ENCODE results near the gene LRRC27.

Gene LRRC27

GRCh38 chr10:132393695-132394181 is 61.7 kb downstream of the LRRC27 start:
- DNase-seq (ENCODE audit: low read depth) = no peak
- TF ChIP-seq, protein P1, sequence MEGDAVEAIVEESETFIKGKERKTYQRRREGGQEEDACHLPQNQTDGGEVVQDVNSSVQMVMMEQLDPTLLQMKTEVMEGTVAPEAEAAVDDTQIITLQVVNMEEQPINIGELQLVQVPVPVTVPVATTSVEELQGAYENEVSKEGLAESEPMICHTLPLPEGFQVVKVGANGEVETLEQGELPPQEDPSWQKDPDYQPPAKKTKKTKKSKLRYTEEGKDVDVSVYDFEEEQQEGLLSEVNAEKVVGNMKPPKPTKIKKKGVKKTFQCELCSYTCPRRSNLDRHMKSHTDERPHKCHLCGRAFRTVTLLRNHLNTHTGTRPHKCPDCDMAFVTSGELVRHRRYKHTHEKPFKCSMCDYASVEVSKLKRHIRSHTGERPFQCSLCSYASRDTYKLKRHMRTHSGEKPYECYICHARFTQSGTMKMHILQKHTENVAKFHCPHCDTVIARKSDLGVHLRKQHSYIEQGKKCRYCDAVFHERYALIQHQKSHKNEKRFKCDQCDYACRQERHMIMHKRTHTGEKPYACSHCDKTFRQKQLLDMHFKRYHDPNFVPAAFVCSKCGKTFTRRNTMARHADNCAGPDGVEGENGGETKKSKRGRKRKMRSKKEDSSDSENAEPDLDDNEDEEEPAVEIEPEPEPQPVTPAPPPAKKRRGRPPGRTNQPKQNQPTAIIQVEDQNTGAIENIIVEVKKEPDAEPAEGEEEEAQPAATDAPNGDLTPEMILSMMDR (conservative IDR thresholded peaks at IDR 0.05; ENCODE audit: low read length) = no peak
- H3K4me3 ChIP-seq (ENCODE audit: low read length) = no peak overlapping the region

DNA sequence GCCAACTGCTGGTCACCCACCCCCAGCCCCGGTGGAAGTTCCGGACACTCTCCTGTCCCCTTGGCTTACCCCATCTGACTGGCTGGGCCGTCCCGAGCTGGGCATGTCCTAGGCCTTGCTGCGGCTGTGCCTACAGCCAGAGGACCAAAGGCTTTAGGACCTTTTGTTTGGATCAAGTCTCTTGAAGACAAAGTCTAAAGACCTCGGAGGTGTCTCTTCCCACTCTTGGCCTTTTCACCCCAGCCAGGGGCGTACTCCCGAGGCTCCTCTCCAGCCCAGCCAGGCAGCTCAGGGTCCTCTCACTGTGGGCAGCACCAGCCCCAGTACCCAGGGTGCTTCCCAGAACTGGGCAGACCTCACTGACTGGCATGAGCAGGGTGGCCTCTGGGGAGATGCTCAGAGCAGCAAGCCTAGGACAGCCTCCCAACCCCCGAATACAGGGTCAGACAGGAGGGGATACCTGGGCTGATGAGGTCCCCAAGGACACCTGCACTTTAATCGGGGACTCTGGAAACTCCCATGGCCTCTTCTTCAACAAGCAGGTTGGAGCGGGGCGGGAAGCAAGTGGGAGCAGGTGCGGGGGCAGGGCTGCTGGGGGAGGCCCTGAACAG is 62.3 kb downstream of the LRRC27 start:
- DNase-seq (ENCODE audit: low read depth) = no peak
- TF ChIP-seq, protein P1 (conservative IDR thresholded peaks at IDR 0.05; ENCODE audit: low read length) = no peak

GRCh38 chr10:132394936-132395703 is 63.1 kb downstream of the LRRC27 start:
- no peak overlapping the region; the same call in 1 of the 2 replicates for H3K4me3 ChIP-seq (ENCODE audit: low read length)
- DNase-seq (ENCODE audit: low read depth) = no peak
- TF ChIP-seq, protein P1 (conservative IDR thresholded peaks at IDR 0.05; ENCODE audit: low read length) = no peak

More for the DNA sequence above, 62.3 kb downstream of the LRRC27 start:
- H3K4me3 ChIP-seq (ENCODE audit: low read length) = no peak overlapping the region

GRCh38 chr10:132395704-132396493 is 63.9 kb downstream of the LRRC27 start:
- H3K4me3 ChIP-seq (ENCODE audit: low read length) = peak overlapping the region; percentile 44
- TF ChIP-seq, protein P1 (conservative IDR thresholded peaks at IDR 0.05; ENCODE audit: low read length) = no peak
- peak; percentile 51 for DNase-seq (ENCODE audit: low read depth)

DNA sequence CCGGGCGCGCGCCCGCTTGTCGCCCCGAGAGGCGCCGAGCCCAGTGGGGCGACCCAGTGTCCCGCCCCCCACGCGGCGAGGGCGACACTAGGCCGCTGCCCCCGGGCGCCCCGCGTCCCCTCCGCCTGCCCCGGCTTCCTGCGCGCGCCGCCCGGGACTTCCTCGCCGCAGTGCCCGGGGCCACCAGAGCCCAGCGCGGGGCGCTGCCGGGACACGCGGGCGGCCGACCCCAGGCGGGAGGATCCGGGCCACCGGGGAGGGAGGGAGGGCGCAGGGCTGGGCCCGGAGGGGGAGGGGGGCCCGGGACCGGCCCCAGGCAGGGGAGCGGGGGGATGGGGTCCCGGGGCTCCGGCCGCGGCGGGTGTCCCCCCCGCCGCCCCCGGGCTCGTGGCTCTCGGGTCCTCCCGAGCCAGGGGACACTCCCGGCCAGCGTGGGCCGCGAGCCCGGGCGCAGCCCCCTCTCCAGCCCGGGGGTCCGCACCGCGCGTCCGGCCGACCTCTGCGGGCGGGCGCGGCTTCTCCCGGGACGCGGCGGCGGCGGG is 64.6 kb downstream of the LRRC27 start:
- TF ChIP-seq, protein P1 (conservative IDR thresholded peaks at IDR 0.05; ENCODE audit: low read length) = no peak; the same call in 1 of the 2 replicates
- H3K4me3 ChIP-seq (ENCODE audit: low read length) = peak overlapping the region; percentile 44
- DNase-seq (ENCODE audit: low read depth) = peak; percentile 42

- TF ChIP-seq, protein P1 (conservative IDR thresholded peaks at IDR 0.05; ENCODE audit: low read length) = no peak
- H3K4me3 ChIP-seq (ENCODE audit: low read length) = peak within 1 kb of the TSS; percentile 77
- DNase-seq (ENCODE audit: low read depth) = no peak
Measured at GRCh38 chr10:132397036-132397541, 65.1 kb downstream of the LRRC27 start, which contains the start of gene PWWP2B. Gene PWWP2B, plus strand, starts transcription at chr10:132397200. Its CDS starts 27 bp downstream, at chr10:132397227.
